HEK293 (cell line): ENCODE results near the gene CCDC136.

Experiments
- CTCF ChIA-PET: fragments of 350-600 bp; formaldehyde crosslinking; extraction: SDS; loops from one replicate; lab custom pipeline; 2021; ENCODE audit warnings: antibody characterized with exemption; lab: Yijun Ruan, JAX
- POLR2A ChIA-PET: fragments of 300-600 bp; formaldehyde crosslinking; extraction: SDS; loops from one replicate; lab custom pipeline; 2020; ENCODE audit warnings: antibody characterized with exemption, inconsistent platforms; lab: Yijun Ruan, JAX
- H3K27ac ChIP-seq: fragments of 200-500 bp; sonication (Bioruptor generic); 2 replicates; pipeline ENCODE4 v1.5.1; 2014; ENCODE audit warnings: low read depth, low read length, control low read depth, inconsistent platforms; ENCODE audit errors: extremely low read depth
- H3K36me3 ChIP-seq, 2 experiments: fragments of 200-500 bp in 1 of 2; sonication (Bioruptor generic) in 1 of 2; 1 replicate in 1 of 2; 2 replicates in 1 of 2; pipeline ENCODE4 v1.5.1; 2014 to 2017; ENCODE audit warnings: inconsistent platforms in 2 of 2, low read length in 2 of 2; ENCODE audit not compliant: control insufficient read depth in 2 of 2, insufficient read depth in 1 of 2
- H3K4me1 ChIP-seq: fragments of 200-500 bp; sonication (Bioruptor generic); 2 replicates; pipeline ENCODE4 v1.5.1; 2014; ENCODE audit warnings: mild to moderate bottlenecking, low read length, inconsistent platforms; ENCODE audit not compliant: control insufficient read depth, insufficient read depth
- H3K4me3 ChIP-seq: 2 replicates; pipeline ENCODE4 v1.5.1; 2011; ENCODE audit warnings: low read depth, mild to moderate bottlenecking, control low read depth, low read length, moderate library complexity
- H3K9me3 ChIP-seq: fragments of 200-500 bp; sonication (Bioruptor generic); 2 replicates; pipeline ENCODE4 v1.5.1; 2014; ENCODE audit warnings: low read depth, low read length, inconsistent platforms; ENCODE audit not compliant: control insufficient read depth, insufficient read depth
- EGR2 ChIP-seq: fragments of 450-650 bp; formaldehyde crosslinking; IDR thresholded peaks from 2 replicates; pipeline ENCODE4 v1.5.1; 2016; ENCODE audit warnings: low read depth, missing biosample characterization, missing genetic modification characterization
- ELK4 ChIP-seq: IDR thresholded peaks from 2 replicates; pipeline ENCODE4 v1.6.1; 2011; ENCODE audit warnings: mild to moderate bottlenecking, low read depth, low read length, borderline replicate concordance
- GLIS1 ChIP-seq: fragments of 450-650 bp; formaldehyde crosslinking; IDR thresholded peaks from 2 replicates; pipeline ENCODE4 v1.5.1; 2016; ENCODE audit warnings: missing biosample characterization, missing genetic modification characterization
- KLF1 ChIP-seq: fragments of 450-650 bp; formaldehyde crosslinking; IDR thresholded peaks from 2 replicates; pipeline ENCODE4 v1.5.1; 2016; ENCODE audit warnings: missing biosample characterization, missing genetic modification characterization
- KLF8 ChIP-seq: fragments of 450-650 bp; formaldehyde crosslinking; IDR thresholded peaks from 2 replicates; pipeline ENCODE4 v1.5.1; 2016; ENCODE audit warnings: missing biosample characterization, missing genetic modification characterization
- PATZ1 ChIP-seq: fragments of 450-650 bp; formaldehyde crosslinking; IDR thresholded peaks from 2 replicates; pipeline ENCODE4 v1.5.1; 2016; ENCODE audit warnings: missing biosample characterization, missing genetic modification characterization
- PRDM10 ChIP-seq: fragments of 450-650 bp; formaldehyde crosslinking; IDR thresholded peaks from 2 replicates; pipeline ENCODE4 v1.5.1; 2016; ENCODE audit warnings: missing biosample characterization, missing genetic modification characterization
- REST ChIP-seq: fragments of 450-650 bp; formaldehyde crosslinking; IDR thresholded peaks from 2 replicates; pipeline ENCODE4 v1.5.1; 2016; ENCODE audit warnings: missing biosample characterization, missing genetic modification characterization
- ZBTB20 ChIP-seq: fragments of 450-650 bp; formaldehyde crosslinking; IDR thresholded peaks from 2 replicates; pipeline ENCODE4 v1.5.1; 2016; ENCODE audit warnings: missing biosample characterization, missing genetic modification characterization
- ZFHX2 ChIP-seq: fragments of 450-650 bp; formaldehyde crosslinking; conservative IDR thresholded peaks from 2 replicates; pipeline ENCODE4 v1.5.1; 2016; ENCODE audit warnings: missing biosample characterization, missing genetic modification characterization
- ZIC2 ChIP-seq: fragments of 450-650 bp; formaldehyde crosslinking; IDR thresholded peaks from 2 replicates; pipeline ENCODE4 v1.5.1; 2016; ENCODE audit warnings: missing biosample characterization, missing genetic modification characterization
- ZNF157 ChIP-seq: fragments of 450-650 bp; formaldehyde crosslinking; IDR thresholded peaks from 2 replicates; pipeline ENCODE4 v1.5.1; 2016; ENCODE audit warnings: missing biosample characterization, missing genetic modification characterization
- ZNF214 ChIP-seq: fragments of 450-650 bp; formaldehyde crosslinking; IDR thresholded peaks from 2 replicates; pipeline ENCODE4 v1.5.1; 2017; ENCODE audit warnings: missing biosample characterization, mild to moderate bottlenecking, missing genetic modification characterization, borderline replicate concordance
- ZNF48 ChIP-seq: fragments of 450-650 bp; formaldehyde crosslinking; IDR thresholded peaks from 2 replicates; pipeline ENCODE4 v1.5.1; 2016; ENCODE audit warnings: missing biosample characterization, missing genetic modification characterization
- ZNF654 ChIP-seq: fragments of 450-650 bp; formaldehyde crosslinking; IDR thresholded peaks from 2 replicates; pipeline ENCODE4 v1.5.1; 2016; ENCODE audit warnings: low read depth, missing biosample characterization, missing genetic modification characterization
- ZNF658 ChIP-seq: fragments of 450-650 bp; formaldehyde crosslinking; IDR thresholded peaks from 2 replicates; pipeline ENCODE4; 2016; ENCODE audit warnings: missing biosample characterization, missing genetic modification characterization
- ZNF660 ChIP-seq: fragments of 450-650 bp; IDR thresholded peaks from 2 replicates; pipeline ENCODE4 v1.5.1; 2018; ENCODE audit warnings: missing biosample characterization, mild to moderate bottlenecking, missing genetic modification characterization
- ZNF664 ChIP-seq: fragments of 450-650 bp; formaldehyde crosslinking; IDR thresholded peaks from 2 replicates; pipeline ENCODE4 v1.5.1; 2016; ENCODE audit warnings: missing biosample characterization, missing genetic modification characterization
- ZNF777 ChIP-seq: fragments of 450-650 bp; formaldehyde crosslinking; IDR thresholded peaks from 2 replicates; pipeline ENCODE4 v1.5.1; 2017; ENCODE audit warnings: missing biosample characterization, missing genetic modification characterization, borderline replicate concordance
- ZSCAN4 ChIP-seq: fragments of 450-650 bp; formaldehyde crosslinking; IDR thresholded peaks from 2 replicates; pipeline ENCODE4 v1.5.1; 2017; ENCODE audit warnings: missing biosample characterization, missing genetic modification characterization

The CCDC136 gene

GRCh38 chr7:128856001-128856718, 64.4 kb downstream of the CCDC136 start:
- ChIA-PET CTCF (no interaction called here), POLR2A (no interaction called here)
- peaks cover 0 to 64% of the 10 kb centered on the region in 2 experiments; a peak in 1 of 3 replicates for H3K36me3 ChIP-seq

GRCh38 chr7:128858380-128859231, 66.8 kb downstream of the CCDC136 start:
- TF ChIP-seq KLF8 (no peak), PATZ1 (no peak), GLIS1 (peak; percentile 72), REST (no peak), ZSCAN4 (peak; percentile 30; the same call in 1 of the 2 replicates), ZNF48 (tag by site-specific recombination) (no peak), ZNF777 (tag by site-specific recombination) (no peak), ZNF214 (tag by site-specific recombination) (no peak), ZNF157 (no peak), ZIC2 (tag by site-specific recombination) (peak; percentile 60), ZNF658 (no peak), KLF1 (no peak), PRDM10 (no peak)
- peaks cover 0 to 41% of the 10 kb centered on the region in 2 experiments; a peak in 1 of 3 replicates for H3K36me3 ChIP-seq
- no peak overlapping the region for H3K27ac ChIP-seq
- no peaks in the 10 kb centered on the region for H3K9me3 ChIP-seq
- CTCF ChIA-PET: interaction anchor here (1.9 kb wide), 1 partner anchor 16 kb away, joined by 6 read pairs; no protein-coding TSS in a partner anchor
- POLR2A ChIA-PET: no interaction called here
- H3K4me3 ChIP-seq: no peak overlapping the region
- no peaks in the 10 kb centered on the region for H3K4me1 ChIP-seq

More at GRCh38 chr7:128856001-128856718, 64.4 kb downstream of the CCDC136 start:
- no peak overlapping the region for H3K27ac ChIP-seq
- H3K4me3 ChIP-seq: no peak overlapping the region
- no peaks in the 10 kb centered on the region for H3K9me3 ChIP-seq
- no peaks in the 10 kb centered on the region for H3K4me1 ChIP-seq
- TF ChIP-seq ZNF660 (tag by site-specific recombination) (no peak), EGR2 (tag by site-specific recombination) (peak; percentile 70), ZBTB20 (no peak), GLIS1 (peak; percentile 18; the same call in 1 of the 2 replicates), ZNF664 (tag by site-specific recombination) (no peak), ELK4 (no peak), ZNF654 (tag by site-specific recombination) (no peak), ZFHX2 (peak; percentile 70)
